ENCODE results near the gene MYOD1. TPM values are rescaled to one million over a fixed set of nuclear protein-coding genes. Genes with fewer than 3 reads are reported as not detected.

The MYOD1 gene
- total and polyA plus RNA-seq, 2 of the 4 experiments (the other 2 are of a cell fraction), result not detected

- Histone ChIP-seq H3K27me3 (ENCODE audit: control insufficient read depth, insufficient read depth, low read length) (peaks cover 44% of the 10 kb centered on the region), H3K56ac (ENCODE audit: extremely low read depth, insufficient read depth, low read length) (no peak overlapping the region), H3K4me3 (ENCODE audit: insufficient read depth, low read depth, low read length) (no peak overlapping the region), H3K18ac (ENCODE audit: low read depth, low read length) (no peak overlapping the region), H2BK120ac (ENCODE audit: low read depth, low read length) (no peak overlapping the region), H3K4me2 (ENCODE audit: low read depth, low read length) (no peak overlapping the region), H4K8ac (ENCODE audit: low read depth in 2 of 2, low read length in 2 of 2) (no peak overlapping the region), H2BK15ac (ENCODE audit: low read depth, low read length) (no peak overlapping the region), H3K9me3 (ENCODE audit: control insufficient read depth, insufficient read depth, low read length) (no peaks in the 10 kb centered on the region), H3K79me1 (ENCODE audit: low read depth in 1 of 2, low read length in 2 of 2) (no peaks in the 10 kb centered on the region), H2BK5ac (ENCODE audit: low read depth, low read length, poor library complexity, severe bottlenecking) (no peak overlapping the region), H2BK20ac (ENCODE audit: low read depth, low read length) (no peak overlapping the region), H3K9me1 (ENCODE audit: insufficient read depth, low read length) (no peaks in the 10 kb centered on the region), H4K5ac (ENCODE audit: low read depth, low read length) (no peak overlapping the region), H3K14ac (replicated peaks; ENCODE audit: low read depth, low read length) (no peak overlapping the region), H2AK9ac (replicated peaks; ENCODE audit: low read depth, low read length, poor library complexity) (no peak overlapping the region), H3K4me1 (ENCODE audit: control insufficient read depth, insufficient read depth, low read length) (no peaks in the 10 kb centered on the region), H3K4ac (ENCODE audit: low read depth, low read length) (no peak overlapping the region), H3K27ac (ENCODE audit: insufficient read depth, low read length) (no peak overlapping the region), H4K91ac (ENCODE audit: insufficient read depth, low read depth, low read length) (no peak overlapping the region), H2AK5ac (ENCODE audit: low read depth, low read length) (no peak overlapping the region), H3K9ac (ENCODE audit: low read depth, low read length) (no peak overlapping the region), H4K20me1 (ENCODE audit: insufficient read depth, low read length) (no peaks in the 10 kb centered on the region), H2AFZ (replicated peaks; ENCODE audit: low read length, poor library complexity) (no peak overlapping the region), H3K36me3 (ENCODE audit: control insufficient read depth, insufficient read depth, low read length) (no peaks in the 10 kb centered on the region), H3K23ac (ENCODE audit: low read depth, low read length) (no peak overlapping the region)
- dilution Hi-C loops (cut with HindIII; ENCODE audit: low sequenced_read_pairs, unreplicated experiment) (no loop called here), intact Hi-C loops (cut with micrococcal nuclease) (loop anchor here (10.0 kb wide), 1 partner anchor 1130 kb away; no protein-coding TSS in a partner anchor), in situ Hi-C loops (cut with MboI; ENCODE audit: low sequenced_read_pairs) (no loop called here)
- ChIA-PET POLR2A (ENCODE audit: unreplicated experiment) (no interaction called here), CTCF (no interaction called here)
- BruUV-seq (replicated peaks), result no TSS peak
- TF ChIP-seq MAZ (IDR thresholded peaks at IDR 0.05; ENCODE audit: borderline replicate concordance, low read depth, low read length) (no peak), CTCF (conservative IDR thresholded peaks at IDR 0.05; ENCODE audit: low read depth, low read length) (no peak), USF2 (IDR thresholded peaks at IDR 0.05; ENCODE audit: low read depth, low read length) (no peak)
- no peak for ATAC-seq (ENCODE audit: low read depth)
- 88% methylated on average over 3 of the region's 10 CpGs; no CpG with 5 or more reads in 1 of the 2 experiments for WGBS, 2 experiments (ENCODE audit: extremely low coverage in 2 of 2, insufficient read length in 1 of 2)
- no peak for DNase-seq
Measured at GRCh38 chr11:17694494-17695110, 24.8 kb upstream of the MYOD1 start.
